G401.6 (cell line): Measurements from ENCODE around the gene SLC24A4.
"Not testable (repeated sequence)": the region's sequence is repeated elsewhere in the genome, so short reads cannot be mapped to it uniquely, and the experiment has no call there.

Experiments used
- FAIRE-seq: peaks from 2 replicates; lab custom pipeline; 2012; peaks lifted over from hg19 to GRCh38; lab: Jason Lieb, UNC

SLC24A4 gene

GRCh38 chr14:92525322-92526095 lies 202.5 kb downstream of the SLC24A4 start:
- no peak for FAIRE-seq

- FAIRE-seq, result no peak
Observed at GRCh38 chr14:92527721-92528120, 204.8 kb downstream of the SLC24A4 start.

- FAIRE-seq, result no peak
Observed at GRCh38 chr14:92528486-92529100, 205.6 kb downstream of the SLC24A4 start.

- FAIRE-seq, result no peak
Observed at GRCh38 chr14:92529903-92530302, 206.9 kb downstream of the SLC24A4 start.

- FAIRE-seq, result no peak
Observed at GRCh38 chr14:92531106-92531873, 208.3 kb downstream of the SLC24A4 start.

GRCh38 chr14:92532490-92533163 lies 209.7 kb downstream of the SLC24A4 start:
- no peak for FAIRE-seq

- no peak for FAIRE-seq
Observed at GRCh38 chr14:92534932-92535643, 212.1 kb downstream of the SLC24A4 start.

GRCh38 chr14:92536231-92536630 lies 213.3 kb downstream of the SLC24A4 start:
- not testable (repeated sequence) for FAIRE-seq

- FAIRE-seq, result no peak
Observed at GRCh38 chr14:92538412-92538985, 215.5 kb downstream of the SLC24A4 start.

GRCh38 chr14:92539419-92539818 lies 216.5 kb downstream of the SLC24A4 start:
- FAIRE-seq, result no peak

GRCh38 chr14:92539875-92540274 lies 216.9 kb downstream of the SLC24A4 start:
- FAIRE-seq, result no peak

GRCh38 chr14:92540472-92541048 lies 217.6 kb downstream of the SLC24A4 start:
- FAIRE-seq, result no peak

GRCh38 chr14:92542766-92543554 lies 220.0 kb downstream of the SLC24A4 start:
- FAIRE-seq, result no peak

GRCh38 chr14:92544051-92544720 lies 221.2 kb downstream of the SLC24A4 start:
- no peak for FAIRE-seq

- no peak for FAIRE-seq
Observed at GRCh38 chr14:92546347-92547053, 223.5 kb downstream of the SLC24A4 start.

- no peak for FAIRE-seq
Observed at GRCh38 chr14:92549105-92549858, 226.3 kb downstream of the SLC24A4 start.

- no peak for FAIRE-seq
Observed at GRCh38 chr14:92549859-92550230, 226.9 kb downstream of the SLC24A4 start.
